ENCODE results near the gene FGGY.
"Not testable (repeated sequence)": the region's sequence is repeated elsewhere in the genome, so short reads cannot be mapped to it uniquely, and the experiment has no call there.

GRCh38 chr1:59610499-59610898, 313.6 kb downstream of the FGGY start:
- TF ChIP-seq, protein P1, sequence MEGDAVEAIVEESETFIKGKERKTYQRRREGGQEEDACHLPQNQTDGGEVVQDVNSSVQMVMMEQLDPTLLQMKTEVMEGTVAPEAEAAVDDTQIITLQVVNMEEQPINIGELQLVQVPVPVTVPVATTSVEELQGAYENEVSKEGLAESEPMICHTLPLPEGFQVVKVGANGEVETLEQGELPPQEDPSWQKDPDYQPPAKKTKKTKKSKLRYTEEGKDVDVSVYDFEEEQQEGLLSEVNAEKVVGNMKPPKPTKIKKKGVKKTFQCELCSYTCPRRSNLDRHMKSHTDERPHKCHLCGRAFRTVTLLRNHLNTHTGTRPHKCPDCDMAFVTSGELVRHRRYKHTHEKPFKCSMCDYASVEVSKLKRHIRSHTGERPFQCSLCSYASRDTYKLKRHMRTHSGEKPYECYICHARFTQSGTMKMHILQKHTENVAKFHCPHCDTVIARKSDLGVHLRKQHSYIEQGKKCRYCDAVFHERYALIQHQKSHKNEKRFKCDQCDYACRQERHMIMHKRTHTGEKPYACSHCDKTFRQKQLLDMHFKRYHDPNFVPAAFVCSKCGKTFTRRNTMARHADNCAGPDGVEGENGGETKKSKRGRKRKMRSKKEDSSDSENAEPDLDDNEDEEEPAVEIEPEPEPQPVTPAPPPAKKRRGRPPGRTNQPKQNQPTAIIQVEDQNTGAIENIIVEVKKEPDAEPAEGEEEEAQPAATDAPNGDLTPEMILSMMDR (IDR thresholded peaks at IDR 0.05): not testable (repeated sequence)
- not testable (repeated sequence) for TF ChIP-seq POLR2AphosphoS5 (IDR thresholded peaks at IDR 0.05)

All from esophagus muscularis mucosa (tissue), 3 donors.